GM19238 (cell line): Measurements from ENCODE around the gene LARP4B.

Experiments used
- DNase-seq: peaks from one replicate; pipeline ENCODE4 v3.0.0; 2011; ENCODE audit warnings: low spot score; ENCODE audit not compliant: insufficient read length

Gene LARP4B

DNA sequence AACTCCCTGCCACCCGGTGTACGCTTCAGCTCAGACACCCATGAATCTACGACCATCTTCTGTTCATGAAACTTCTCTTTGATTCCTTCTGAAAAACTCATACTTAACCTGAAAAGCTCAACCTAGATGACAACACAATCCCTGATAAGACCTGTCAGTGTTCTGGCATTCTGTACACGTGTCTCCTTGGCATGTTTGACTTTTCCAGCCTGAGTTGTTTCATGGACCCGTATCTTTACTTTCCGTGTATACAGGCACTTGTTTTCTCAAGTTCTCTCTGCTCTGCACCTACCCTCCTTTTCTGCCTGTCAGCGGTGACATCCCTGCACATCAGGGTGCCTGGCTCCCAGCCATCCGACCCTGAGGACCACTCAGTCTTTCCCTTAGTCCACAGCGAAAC is 103.3 kb downstream of the LARP4B start:
- no peak for DNase-seq

DNA sequence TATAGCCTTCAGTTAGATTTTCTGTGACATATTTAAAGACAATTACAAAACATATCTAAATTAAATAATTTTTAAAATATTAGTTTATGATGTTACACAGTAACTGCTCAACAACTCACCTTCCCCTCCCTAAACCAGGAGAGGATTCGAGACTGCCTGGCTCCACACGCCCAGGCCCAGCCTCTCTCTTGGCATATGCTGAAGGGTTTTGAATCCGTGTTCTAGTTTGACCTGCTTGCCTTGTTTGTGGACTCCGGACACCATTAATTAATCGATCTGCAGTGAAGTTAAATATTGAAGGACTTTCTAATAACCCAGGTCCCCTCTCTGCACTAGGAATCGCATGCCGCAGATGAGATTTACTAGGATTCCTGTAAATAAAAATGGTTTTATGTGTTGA is 106.6 kb downstream of the LARP4B start:
- no peak for DNase-seq

DNA sequence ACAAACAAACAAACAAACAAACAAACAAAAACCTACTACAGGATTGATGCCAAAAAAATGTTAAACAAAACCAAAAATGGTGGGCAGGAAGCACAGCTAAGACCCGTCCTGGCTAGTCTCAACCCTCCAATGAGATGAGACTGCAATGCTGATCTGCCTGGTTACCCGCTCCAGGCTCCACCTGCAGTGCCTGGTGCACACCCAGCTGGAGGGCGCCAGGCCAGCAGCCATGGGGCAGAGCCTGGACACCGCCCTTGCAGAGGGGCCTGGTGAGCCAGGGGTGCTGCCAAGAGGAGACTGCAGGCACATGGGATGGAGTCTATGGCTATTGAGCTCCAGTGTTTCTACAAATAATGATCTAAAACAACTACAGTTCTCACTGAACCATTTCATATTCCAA is 107.0 kb downstream of the LARP4B start:
- no peak for DNase-seq

DNA sequence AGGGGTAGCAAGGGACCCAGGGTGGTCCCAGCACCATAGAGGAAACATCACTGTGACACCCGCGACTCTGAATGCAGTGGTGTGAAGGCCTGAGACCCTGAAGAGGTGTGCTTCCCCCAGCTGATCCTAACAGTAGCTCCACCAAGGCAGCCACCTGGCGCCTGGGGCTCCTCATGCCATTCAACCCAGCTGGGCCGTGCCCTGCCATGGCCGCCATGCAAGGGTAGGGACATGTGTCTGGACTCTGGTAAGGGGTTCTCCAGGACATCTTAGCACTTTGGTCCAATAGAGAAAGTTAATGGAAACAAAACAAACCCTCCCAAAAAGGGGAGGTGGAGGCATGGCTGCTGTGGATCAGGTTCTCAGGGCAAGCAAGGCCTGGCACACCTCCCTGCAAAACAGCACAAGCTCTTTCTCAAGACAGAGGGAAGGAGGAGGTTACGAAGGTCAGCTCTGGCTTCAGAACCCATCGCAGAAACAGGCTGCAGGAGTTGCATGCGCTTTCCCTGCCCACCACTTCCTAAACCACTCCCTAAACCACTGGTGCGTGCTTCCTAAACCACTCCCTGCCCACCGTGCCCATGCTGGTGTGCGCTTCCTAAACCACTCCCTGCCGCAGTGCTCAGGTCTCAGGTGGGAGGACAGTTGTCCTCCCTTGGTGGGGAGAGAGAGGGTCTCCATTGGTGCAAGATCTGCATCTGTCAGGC is 108.7 kb downstream of the LARP4B start:
- DNase-seq = no peak

DNA sequence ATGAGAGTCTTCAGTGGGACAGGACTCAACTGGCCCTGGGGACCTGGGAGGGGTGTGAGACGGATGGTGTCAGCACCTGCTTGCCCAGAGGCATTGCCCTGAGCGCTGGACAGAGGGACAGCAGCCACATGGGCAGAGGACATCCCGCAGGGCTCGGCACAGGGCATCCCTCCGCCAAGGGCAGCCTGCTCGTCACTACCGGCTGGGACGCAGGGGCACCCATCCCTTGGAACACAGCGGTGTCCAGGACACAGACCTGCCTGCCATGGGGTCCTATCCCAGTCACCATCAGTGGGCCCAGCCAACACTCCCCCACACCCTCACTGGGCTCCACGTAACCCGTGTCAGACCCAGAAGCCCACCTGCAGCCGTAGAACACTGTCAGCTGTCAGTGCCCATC is 109.3 kb downstream of the LARP4B start:
- no peak for DNase-seq

DNA sequence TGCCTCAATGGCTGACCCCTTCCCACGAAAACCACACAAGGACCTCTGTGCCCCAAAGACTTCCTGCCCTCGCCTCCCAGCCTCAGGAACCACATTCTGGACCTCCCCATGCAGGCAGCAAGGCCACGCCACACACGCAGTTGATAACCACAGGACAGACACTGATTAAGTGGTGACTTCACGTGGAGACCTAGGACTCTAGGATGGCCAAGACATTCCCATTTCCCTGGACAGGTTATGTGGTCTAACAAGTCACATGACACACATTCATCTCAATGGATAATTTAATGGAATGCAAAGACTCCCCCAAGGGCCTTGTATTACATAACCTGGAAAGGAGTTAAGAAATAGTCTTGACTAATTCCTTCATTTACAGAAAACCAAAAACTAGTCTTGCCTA is 110.2 kb downstream of the LARP4B start:
- no peak for DNase-seq

DNA sequence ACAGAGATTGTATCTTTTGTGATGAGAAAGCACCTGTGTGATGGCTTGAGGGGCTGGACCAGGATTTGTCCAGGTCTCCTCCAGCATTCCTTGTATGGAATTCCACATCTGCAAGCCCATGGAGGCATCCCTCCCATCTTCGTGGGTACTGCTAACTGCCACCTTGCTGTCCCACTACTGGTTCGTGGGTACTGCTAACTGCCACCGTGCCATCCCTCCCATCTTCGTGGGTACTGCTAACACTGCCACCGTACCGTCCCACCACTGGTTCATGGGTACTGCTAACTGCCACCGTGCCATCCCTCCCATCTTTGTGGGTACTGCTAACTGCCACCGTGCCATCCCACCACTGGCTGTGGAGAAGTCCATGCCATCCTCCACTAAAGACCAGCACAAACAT is 111.7 kb downstream of the LARP4B start:
- no peak for DNase-seq

DNA sequence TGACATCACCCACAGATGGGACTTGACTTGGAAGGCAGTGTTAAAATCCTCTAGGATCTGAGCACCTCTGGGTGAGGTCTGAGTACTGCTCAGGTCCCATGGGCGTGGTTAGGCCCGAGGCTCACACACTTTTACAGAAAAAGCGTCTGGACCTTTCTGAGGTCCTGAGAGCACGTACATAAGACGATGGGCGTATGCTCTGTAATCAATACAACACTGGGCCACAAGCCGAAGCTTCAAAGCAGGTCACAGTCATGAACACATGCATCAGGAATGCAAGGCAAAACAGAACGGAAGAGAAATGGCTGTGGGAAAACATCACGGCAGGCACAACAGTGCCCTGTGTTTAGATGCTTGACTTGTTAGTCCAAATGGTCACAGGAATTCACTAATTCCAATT is 112.2 kb downstream of the LARP4B start:
- DNase-seq = no peak

DNA sequence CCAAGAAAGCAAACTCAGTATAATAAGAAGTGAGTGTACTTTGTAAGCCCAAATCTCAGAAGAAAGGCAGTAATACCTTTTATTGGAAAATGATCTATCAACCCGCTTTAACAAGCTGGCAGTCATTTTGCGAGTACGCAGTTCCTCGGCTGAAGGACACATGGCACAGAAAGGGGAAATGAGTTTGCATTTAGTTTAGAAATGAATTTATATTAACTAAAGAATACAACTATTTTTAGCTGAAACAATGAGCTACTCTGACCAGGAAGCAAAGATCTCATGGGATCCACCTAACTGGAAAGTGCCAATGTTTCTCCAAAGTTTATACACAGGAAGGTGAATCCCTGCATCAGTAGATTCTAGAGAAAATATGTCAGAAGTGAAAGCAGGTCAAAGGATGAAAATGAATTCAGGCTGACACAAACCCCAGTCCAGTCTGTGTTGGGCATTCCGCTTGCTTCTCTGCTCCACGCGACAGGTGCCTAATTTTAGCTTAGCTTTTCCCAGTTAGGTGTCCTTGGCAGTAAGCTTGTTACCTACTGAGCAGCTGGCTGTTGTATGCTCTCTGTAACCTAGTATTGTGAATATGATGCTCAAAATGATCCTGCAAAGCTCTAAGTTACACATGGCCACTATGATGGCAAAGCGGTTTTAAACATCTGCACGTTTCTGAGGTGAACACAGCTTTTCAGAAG is 112.8 kb downstream of the LARP4B start:
- no peak for DNase-seq

DNA sequence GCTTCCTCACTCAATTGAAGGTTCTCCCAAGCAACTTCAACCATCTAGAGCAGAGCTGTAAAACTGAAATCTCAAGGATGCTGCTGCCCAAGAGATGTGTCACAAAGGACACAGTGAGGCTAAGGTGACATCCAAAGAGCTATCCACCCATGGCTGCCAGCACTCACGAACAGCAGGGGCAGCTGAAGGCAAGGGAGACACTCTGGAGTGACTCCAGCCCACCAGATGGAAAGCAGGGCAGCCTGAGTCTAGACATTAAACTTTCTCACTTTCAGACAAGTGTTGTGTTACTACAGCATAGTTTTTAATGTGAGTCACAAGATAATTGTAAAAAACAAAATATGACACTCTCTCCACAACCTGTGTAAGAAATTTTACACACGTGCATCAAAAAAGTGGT is 113.5 kb downstream of the LARP4B start:
- DNase-seq = no peak

DNA sequence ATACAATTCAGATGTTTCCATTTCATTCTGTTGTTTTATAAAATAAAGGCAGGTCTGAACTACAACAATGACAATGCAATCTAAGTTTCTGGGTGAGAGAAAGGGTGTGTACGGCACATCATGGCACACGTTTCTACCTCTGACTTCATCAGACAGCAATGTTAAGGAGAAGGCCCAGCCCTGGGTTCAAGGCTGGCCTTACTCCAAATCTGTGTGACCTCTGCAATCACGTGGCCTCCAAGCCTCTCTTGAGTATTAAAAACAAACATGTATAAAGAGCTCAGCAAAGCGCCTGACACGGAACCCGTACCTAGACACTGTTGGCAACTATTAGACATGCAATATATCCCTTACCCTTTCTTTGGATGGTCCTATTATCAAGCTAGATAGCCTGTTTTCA is 114.1 kb downstream of the LARP4B start:
- no peak for DNase-seq

DNA sequence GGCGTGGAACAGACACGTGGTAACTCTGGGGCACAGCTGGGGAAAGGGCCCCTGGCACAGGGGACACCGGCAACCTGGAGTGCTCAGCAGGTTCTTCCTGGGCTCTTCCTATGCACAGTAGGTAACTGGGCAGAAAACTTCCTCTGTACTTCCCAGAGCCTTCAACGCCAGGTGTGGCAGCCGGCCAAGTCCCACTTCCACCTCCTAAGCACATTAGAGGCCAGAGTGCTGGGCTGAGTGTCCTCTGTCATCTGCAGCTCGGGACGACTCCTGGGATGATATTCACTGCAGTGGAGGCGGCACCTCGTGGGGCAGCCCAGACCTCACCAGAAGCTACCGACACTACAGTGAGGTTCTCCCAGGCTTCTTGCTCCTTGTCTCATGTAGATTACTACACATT is 114.5 kb downstream of the LARP4B start:
- no peak for DNase-seq

DNA sequence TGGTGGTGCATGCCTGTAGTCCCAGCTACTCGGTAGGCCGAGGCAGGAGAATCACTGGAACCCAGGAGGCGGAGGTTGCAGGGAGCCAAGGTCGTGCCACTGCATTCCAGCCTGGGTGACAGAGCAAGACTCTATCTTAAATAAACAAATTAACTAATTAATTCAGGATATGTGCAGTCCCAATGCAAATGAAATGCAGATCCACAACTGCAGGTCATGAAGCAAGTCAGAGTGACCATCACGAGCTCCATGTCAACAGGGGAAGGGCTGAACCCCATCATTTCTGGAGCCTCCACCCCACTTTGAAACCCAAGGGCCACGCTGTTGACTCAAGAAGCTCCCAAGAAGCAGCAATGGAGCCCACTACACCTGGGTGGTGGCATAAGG is 115.4 kb downstream of the LARP4B start:
- DNase-seq = no peak

DNA sequence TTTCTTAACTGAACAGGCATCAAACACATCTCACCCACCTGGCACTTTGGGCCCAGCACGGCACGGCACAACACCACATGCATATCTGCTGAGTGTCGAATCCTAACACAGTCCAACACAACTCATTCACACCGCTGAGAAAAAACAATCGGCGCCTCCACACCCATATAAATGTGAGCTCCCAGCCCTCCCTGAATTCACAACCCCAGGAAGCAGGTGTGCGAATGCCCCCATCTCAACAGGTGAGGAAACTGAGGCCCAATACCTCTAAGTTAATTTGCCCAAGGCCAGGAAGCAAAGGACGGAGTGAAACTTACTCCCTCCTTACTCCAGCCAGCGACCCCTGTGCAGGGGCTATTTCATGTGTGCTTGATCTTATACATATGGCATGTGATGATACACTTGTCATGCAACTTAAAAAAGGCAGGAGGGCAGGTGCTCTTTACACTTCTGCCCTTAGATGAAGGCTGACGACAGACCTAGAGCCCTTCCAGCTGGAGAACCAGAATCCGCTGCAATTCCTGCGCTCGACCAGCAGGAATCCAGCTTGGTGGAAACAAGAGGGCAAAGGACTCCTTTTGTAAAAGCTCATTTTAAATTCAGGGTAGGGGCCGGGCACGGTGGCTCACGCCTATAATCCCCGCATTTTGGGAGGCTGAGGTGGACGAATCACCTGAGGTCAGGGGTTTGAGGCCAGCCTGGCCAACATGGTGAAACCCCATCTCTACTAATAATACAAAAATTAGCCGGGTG is 116.0 kb downstream of the LARP4B start:
- no peak for DNase-seq

DNA sequence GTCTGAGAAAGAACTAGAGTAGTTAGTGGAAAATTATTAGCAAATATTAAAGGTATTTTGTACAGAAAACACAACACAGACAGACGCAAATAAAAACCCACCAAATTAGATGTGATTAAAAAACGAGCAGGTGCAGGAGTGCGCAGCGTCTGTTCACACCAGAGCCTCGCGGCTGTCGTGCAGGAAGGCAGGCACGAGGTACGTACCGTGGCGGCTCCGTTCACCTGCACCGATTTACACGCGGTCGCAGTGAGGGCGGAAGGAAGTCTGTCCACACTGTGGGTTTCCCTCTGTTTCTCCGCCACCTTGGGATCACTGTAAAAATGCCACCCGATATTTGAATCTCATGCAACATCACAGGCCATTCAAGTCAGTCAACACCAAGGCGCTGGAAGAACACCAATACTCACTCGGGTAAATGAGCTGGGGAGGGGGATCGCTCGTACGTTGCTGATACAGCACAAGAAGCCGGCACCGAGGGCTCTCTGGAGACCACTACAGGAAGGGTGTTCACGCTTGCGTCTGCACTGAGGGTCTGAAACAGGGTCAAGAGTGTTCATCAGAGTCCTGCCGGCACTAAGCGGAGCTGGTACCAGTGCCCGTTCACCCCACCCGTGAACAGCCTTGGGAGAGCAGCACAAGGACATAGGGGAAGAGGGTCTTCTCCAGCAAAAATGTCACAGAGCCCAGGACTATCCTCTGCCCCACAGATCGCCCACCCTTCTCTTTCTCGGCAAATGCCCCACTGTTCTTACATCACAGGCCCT is 116.8 kb downstream of the LARP4B start:
- no peak for DNase-seq

DNA sequence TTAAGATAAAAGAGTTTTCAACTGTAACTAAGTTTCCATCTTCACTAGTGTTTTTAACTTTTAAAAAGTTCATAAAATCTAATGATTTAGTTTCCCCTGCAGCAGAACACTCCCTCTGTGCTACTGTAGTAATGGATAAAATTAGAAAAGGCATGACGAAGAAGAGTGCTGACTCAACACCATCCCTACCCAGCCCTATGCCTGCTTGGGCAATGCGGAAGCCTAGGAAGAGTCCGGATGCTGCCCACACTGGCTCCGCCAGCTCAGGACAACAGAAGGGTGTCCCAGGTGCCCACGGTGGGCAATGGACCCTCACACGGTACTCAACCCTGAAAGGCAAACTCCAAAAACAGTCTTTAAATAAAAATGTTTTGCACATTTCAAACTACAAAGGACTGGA is 118.2 kb downstream of the LARP4B start:
- no peak for DNase-seq

DNA sequence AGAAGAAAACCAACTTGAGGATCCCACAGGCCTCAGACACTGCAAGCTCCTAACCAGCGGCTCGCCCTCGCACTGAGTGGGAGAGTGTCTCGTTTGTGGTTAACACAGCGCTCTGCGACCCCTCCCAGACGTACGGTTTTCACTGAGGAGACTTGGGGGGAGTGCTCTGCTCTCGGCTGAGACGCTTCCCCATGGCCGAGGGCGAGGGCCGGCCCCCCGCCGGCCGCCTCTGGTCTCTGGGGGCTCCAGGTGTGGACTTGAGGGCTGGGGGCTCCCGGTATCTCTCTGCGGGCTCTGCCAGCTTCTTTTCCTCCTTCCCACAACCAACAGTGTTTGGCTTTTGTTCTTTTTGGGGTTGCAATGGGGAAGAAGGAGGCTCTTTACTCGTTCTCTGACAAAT is 118.7 kb downstream of the LARP4B start:
- no peak for DNase-seq

DNA sequence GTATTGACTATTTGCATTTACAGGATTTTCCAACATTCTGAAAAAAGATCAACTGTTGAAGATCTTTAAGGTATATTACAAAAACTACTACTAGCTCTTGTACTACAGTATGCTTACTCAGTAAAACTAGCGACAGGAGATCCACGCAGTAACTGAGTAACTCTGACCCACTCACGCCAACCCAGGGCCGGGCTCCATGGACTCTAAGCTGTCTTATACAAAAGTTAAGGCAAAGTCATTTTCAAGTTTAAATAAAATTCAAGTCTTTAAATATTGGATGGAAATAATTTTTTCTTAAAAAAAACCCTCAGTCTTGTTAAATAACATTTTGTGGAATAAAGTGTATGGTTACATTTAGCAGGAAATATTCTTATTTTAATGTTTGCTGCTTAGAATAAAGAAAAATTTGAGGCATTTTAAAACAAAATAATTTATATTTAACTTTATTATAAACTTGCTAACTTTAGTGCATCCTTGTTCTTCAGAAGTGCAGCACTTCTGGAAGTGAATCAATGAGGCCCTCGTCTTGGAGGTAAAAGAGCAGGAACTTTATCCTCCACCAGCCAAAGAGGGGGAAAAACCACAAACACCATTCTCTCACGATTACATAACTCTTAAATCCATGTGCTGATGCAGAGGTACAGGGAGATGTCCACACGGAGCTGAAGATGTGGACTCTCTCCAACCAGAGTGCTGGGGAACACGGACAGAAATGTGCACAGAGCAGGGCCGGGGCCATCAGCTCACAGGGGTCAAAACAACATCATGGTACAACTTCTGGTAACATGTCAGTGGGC is 119.9 kb downstream of the LARP4B start:
- DNase-seq = no peak

DNA sequence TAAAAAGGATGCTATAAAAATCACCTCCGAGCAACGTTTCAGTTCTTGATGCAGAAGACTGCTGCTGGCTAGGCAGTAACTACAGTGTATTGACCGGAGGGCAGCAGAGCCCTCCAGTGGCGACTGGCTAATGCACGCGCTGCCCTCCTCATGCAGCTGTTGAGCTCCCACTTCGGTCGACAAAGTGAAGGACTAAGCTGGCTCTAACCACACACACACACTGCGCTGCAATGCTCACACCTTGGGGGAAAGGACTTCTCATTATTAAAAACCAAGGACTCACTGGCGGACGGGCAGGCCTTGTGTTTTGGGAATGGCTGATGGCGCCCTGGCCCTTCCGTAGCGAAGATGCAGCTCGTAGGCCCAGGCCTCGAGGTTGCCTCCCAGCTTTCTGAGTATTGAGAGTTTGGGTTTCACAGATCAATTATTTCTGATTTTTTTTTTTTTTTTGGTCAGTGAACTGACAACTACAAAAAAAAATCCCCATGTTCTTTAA is 121.1 kb downstream of the LARP4B start:
- no peak for DNase-seq

DNA sequence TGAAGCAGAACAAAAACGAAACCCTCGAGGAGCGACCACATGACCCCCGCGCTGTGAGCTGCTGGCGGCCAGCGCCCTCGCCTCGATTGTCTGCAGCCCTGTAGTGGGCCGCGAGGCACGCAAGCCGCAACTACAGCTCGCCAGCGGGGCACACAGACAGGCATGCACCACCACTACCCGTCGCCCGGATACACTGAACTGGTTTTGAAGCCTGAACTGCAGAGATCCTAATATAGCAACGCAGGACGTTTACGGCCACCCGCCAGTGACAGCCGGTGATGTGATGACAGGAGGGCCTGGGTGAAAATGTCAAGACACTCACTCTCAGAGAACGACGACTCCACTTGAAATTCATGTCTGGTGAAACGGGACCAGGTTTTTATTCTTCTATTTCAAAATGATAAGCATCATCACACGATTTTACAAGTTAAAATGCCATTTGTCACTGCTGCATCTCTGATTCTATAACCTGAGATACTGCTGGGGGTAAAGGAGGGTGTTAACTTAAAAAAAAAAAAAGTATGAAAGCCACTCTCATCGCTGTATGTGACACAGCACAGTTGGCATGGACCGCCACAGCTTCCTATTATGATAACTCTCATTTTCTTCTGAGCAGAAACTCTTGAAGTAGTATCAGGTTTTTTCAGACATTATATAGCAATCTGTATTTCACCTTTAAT is 121.7 kb downstream of the LARP4B start:
- no peak for DNase-seq
